ENCODE data around the gene IMMP2L.

GRCh38 chr7:111018960-111019736, 543.1 kb downstream of the IMMP2L start:
- TF ChIP-seq EZH2 (IDR thresholded peaks at IDR 0.05; ENCODE audit: borderline replicate concordance, low read depth, low read length, severe bottlenecking) = no peak
- TF ChIP-seq CTCF (IDR thresholded peaks at IDR 0.05; ENCODE audit: borderline replicate concordance, extremely low read depth, low read length, poor library complexity, severe bottlenecking) = no peak
